MG63 (cell line): ENCODE data around the gene JPT2. TPM values are rescaled to one million over a fixed set of nuclear protein-coding genes. Genes with fewer than 3 reads are reported as not detected.

ENCODE experiments used
- DNase-seq: peaks from one replicate; pipeline ENCODE4 v3.0.0-alpha.2; 2020
- H3K27me3 ChIP-seq: fragments of 250-450 bp; sonication (Bioruptor Pico); 2 replicates; pipeline ENCODE4 v1.5.1; 2020; ENCODE audit warnings: mild to moderate bottlenecking, moderate library complexity
- H3K36me3 ChIP-seq: fragments of 250-450 bp; sonication (Bioruptor Pico); 2 replicates; pipeline ENCODE4 v1.5.1; 2020; ENCODE audit warnings: mild to moderate bottlenecking, moderate library complexity
- H3K4me3 ChIP-seq: fragments of 250-450 bp; sonication (Bioruptor Pico); 2 replicates; pipeline ENCODE4 v1.5.1; 2020; ENCODE audit warnings: mild to moderate bottlenecking, moderate library complexity
- H3K9me3 ChIP-seq: fragments of 250-450 bp; sonication (Bioruptor Pico); 2 replicates; pipeline ENCODE4 v1.5.1; 2020; ENCODE audit warnings: mild to moderate bottlenecking, moderate library complexity
- total RNA-seq: library from RNA; depleted of rRNA; stranded (reverse); fragments of >200 nt; shearing (Covaris generic); gene quantifications from 2 replicates; pipeline ENCODE4 v1.2.3, GENCODE V29; 2014; ENCODE audit warnings: low replicate concordance

JPT2 gene
- total RNA-seq, 1 experiment from 2014 or later, result 129 TPM

DNA sequence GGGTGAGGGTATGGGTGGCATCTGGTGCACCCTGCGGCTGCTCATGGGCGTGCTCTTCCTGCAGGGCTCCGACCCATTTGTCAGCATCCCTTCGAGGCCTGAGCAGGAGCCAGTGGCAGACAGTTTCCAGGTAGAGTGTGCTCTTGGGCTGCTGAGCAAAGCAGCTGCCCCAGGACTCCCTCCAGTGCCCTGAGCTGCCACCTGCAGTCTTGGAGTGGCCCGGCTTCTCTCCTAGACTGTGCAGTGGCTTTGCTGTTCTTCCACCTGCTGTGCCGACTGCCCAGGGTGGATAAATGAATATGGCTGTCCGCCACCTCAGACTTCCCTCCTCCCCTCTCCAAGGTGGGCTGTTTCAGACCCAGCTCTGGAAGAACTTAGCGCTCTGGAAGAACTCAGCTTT lies 10.8 kb upstream of the JPT2 start:
- Histone ChIP-seq H3K4me3 (no peak overlapping the region), H3K36me3 (peaks cover 70% of the 10 kb centered on the region), H3K27me3 (no peaks in the 10 kb centered on the region), H3K9me3 (no peaks in the 10 kb centered on the region)
- DNase-seq, result no peak

DNA sequence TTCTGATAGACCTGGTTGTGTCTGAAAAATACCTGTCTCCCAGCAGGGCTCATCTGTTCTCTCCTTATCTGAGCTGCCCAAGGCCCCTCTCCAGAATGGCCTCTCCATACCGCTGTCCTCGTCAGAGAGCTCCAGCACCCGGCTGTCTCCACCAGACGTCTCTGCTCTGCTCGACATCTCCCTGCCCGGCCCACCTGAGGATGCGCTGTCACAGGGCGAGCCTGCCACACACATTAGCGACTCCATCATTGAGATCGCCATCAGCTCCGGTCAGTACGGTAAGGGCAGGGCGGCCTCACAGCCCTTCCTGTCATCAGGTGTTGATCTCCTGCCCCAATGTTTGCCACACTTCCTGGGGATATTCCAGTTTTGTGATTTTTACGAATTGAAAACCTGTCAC lies 10.2 kb upstream of the JPT2 start:
- Histone ChIP-seq H3K36me3 (peaks cover 66% of the 10 kb centered on the region), H3K9me3 (no peaks in the 10 kb centered on the region), H3K4me3 (no peak overlapping the region), H3K27me3 (no peaks in the 10 kb centered on the region)
- DNase-seq, result no peak

DNA sequence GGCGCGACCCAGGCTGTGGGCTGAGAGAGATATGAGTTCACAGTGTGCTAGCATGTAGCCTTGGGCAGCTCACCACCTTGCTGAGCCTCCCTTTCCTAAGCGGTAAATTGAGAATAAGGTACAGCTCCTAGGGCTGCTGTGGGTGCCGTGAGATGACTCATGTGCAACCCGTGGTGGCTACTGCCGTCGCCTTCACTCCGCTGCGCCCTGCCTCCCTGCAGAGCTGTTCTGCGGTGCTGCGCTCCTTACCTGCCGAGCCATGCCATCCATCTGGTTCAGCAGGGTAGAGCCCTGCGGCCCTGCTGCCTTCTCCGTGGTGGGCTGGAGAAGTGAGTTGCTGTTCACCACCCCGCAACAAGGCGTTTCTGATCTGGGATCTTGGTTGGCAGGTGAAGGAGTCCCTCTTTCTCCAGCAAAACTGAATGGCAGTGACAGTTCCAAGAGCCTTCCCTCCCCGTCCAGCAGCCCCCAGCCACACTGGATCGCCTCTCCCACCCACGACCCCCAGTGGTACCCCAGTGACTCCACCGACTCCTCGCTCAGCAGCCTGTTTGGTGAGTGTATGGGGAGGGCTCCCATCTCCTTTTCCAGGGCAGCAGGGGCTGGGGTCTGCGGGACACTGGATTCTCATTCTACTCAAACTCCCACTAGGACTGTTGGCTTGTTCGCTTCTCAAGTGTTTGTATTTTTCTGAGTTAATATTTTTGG lies 9.3 kb upstream of the JPT2 start:
- no peaks in the 10 kb centered on the region for H3K9me3 ChIP-seq
- H3K4me3 ChIP-seq, result no peak overlapping the region
- H3K27me3 ChIP-seq, result no peaks in the 10 kb centered on the region
- peaks cover 63% of the 10 kb centered on the region for H3K36me3 ChIP-seq
- DNase-seq, result no peak

DNA sequence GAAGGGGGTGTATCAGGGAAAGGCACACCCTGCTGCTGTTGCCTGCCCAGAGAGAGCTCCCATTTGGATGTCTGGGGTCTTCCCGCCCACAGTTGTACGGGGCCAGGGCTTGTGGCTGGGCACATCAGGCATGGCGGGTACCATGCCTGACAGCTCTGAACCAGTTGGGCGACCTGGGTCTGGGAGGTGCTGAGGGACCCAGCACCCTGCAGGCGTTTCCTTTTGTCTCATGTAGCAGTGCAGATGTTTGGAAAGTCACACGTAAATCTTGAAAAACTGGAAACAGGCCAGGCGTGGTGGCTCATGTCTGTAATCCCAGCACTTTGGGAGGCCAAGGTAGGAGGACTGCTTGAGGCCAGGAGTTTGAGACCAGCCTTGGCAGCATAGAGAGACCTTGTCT lies 8.4 kb upstream of the JPT2 start:
- no peak for DNase-seq
- peaks cover 66% of the 10 kb centered on the region for H3K36me3 ChIP-seq
- no peaks in the 10 kb centered on the region for H3K27me3 ChIP-seq
- no peaks in the 10 kb centered on the region for H3K9me3 ChIP-seq
- H3K4me3 ChIP-seq, result no peak overlapping the region

DNA sequence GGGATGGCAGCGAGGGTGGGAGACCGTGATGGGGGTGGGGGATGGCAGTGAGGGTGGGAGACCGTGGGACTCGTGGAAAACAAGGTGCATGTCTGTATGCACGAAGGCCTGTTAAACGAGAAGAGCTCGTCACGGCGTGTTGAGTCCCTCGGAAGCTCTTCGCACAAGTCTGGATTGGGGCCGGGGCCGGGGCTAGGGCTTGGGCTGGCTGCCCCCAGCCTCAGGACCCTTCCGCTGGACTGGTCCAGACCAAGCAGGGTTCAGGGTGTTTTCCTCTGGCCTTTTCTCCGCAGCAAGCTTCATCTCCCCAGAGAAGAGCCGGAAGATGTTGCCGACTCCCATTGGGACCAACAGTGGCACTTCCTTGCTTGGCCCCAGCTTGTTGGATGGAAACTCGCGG lies 7.7 kb upstream of the JPT2 start:
- peaks cover 66% of the 10 kb centered on the region for H3K36me3 ChIP-seq
- H3K4me3 ChIP-seq, result no peak overlapping the region
- no peaks in the 10 kb centered on the region for H3K27me3 ChIP-seq
- DNase-seq, result no peak
- H3K9me3 ChIP-seq, result no peaks in the 10 kb centered on the region

DNA sequence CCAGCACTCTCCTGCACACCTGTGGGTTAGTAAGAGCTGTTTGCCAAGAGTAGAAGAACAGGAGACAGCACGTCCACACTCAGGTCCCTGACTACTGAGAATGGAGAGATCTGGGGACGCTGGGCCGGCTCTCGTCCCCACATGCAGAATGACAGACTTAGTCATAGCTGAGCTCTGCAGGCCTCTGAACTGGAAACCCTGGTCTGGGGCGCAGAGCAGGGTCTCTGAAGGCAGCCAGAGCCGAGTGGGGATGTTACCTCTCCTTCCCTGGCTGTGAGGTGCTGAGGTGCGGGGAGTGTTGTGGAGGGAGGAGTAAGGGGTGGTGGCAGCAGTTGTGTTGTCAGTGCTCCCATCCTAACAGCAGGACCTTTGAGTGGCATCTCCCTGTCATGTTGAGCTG lies 7.2 kb upstream of the JPT2 start:
- Histone ChIP-seq H3K4me3 (no peak overlapping the region), H3K9me3 (no peaks in the 10 kb centered on the region), H3K27me3 (no peaks in the 10 kb centered on the region), H3K36me3 (peaks cover 68% of the 10 kb centered on the region)
- no peak for DNase-seq

DNA sequence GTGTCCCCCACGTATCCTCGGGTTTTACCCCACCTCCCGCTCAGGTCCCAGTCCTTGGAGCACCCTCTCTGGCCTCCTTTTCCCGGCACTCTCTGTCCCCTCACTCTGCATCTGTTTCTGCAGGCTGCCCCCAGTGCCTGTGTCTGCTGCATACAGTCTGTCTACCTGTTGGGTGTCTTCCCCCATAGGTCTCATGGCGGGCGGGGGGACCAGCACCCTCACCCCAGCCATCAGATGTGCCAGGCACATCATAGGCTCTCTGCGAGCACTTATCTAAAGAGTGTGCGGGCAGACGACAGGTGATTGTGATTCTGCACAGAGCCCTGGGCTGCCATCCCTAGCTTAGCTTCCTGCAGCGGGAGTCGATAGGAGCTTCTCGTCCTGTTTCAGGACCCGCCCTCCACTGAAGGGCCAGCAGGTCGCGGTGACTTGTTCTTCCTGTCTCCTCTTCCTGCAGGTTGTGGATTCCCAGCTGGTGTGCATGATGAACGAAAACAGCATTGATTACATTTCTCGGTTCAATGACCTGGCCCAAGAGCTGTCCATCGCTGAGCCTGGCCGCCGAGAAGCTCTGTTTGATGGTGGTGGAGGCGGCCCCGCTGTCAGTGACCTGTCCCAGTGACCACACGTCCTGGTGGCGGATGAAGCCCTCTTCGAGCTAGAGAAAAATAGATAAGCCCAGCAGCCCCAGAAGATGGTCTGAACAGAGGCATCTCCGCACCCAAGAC lies 4.5 kb upstream of the JPT2 start:
- Histone ChIP-seq H3K4me3 (no peak overlapping the region), H3K27me3 (no peaks in the 10 kb centered on the region), H3K9me3 (no peaks in the 10 kb centered on the region), H3K36me3 (peaks cover 54% of the 10 kb centered on the region)
- DNase-seq, result no peak

DNA sequence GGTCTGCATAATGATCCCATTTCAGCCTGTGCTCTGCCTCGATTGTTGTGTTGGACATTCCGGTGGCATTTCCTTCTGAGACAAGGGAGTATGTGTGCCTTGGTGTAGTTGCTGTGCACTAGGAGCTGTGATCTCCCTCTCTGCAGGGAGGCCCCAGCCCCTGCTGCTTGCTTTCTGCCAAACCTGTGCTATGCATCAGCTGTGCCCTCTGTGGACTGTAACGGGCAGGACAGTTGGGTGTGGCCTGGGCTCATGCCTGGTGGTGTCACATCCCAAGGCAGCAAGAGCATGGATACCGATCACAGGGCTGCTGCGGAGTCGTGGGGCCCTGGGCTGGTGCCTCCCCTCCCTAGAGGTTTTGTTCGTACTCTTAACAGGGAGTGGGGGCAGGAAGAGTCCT lies 3.8 kb upstream of the JPT2 start:
- DNase-seq, result no peak

DNA sequence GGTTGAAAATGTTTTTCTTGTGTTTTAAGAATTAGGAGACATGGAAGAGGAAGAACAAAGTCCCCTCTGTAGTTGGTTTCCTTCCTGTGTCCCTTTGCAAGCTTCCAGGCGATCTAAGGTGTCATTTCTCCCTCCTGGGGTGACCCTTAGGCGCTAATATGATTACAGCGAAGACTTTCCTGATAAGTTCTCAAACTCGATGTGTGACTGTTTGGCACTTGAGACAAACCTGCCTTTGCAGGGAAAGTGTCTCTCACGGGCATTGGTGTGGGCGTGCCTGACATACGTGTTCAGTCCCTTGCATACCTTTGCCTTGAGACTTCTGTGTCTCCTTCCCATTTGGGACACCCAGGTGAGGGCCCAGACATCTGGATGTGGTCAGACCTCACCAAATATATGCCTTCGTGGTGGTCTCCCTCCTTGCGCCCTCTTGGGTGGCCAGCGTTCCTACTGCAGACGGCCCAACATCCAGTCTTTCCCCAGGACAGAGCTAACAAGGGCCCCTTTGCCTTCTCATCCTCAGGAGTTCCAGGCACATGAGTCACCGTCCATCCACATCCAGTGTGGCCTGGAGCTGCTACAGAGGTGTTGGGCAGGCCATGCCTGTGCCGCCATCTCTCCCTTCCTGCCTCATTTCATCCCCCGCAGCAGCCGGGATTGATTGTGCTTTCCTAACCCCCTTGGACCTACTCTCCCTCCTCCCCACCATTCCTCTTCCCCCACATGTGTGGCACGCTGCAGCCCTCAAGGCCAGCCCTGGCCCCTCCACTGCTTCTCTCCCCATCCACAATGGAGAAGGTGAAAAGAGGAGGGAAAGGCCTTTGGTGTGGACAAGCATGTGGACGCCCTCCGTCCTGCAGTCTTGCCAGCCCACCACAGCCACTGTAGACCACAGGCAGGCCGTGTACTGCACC lies 3.1 kb upstream of the JPT2 start:
- DNase-seq, result peak; percentile 23
- Histone ChIP-seq H3K4me3 (no peak overlapping the region), H3K36me3 (peaks cover 54% of the 10 kb centered on the region), H3K27me3 (no peaks in the 10 kb centered on the region), H3K9me3 (no peaks in the 10 kb centered on the region)

More for the DNA sequence above, 3.8 kb upstream of the JPT2 start:
- Histone ChIP-seq H3K4me3 (no peak overlapping the region), H3K27me3 (no peaks in the 10 kb centered on the region), H3K9me3 (no peaks in the 10 kb centered on the region), H3K36me3 (peaks cover 53% of the 10 kb centered on the region)

DNA sequence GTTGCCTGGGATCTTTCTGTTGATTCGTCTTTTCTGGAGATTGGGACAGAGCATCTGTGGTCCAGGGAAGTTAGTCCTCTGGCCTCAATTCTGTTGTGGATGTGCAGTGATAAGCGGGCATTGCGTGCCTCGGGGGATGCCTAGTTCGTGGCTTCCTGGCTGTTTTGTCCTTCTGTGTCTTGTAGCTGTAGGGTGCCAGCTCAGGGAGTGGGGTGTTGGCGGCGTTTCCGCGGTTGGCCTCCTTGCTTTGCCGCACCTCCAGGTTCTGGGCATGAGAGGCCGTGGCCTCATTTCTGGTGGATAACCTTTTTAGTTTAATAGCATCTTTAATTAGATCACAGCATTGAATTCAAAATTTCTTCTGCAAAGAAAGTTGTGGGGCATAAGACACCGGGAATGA lies 1.4 kb upstream of the JPT2 start:
- H3K9me3 ChIP-seq, result no peaks in the 10 kb centered on the region
- no peaks in the 10 kb centered on the region for H3K27me3 ChIP-seq
- H3K36me3 ChIP-seq, result peaks cover 61% of the 10 kb centered on the region
- no peak overlapping the region for H3K4me3 ChIP-seq
- DNase-seq, result no peak

DNA sequence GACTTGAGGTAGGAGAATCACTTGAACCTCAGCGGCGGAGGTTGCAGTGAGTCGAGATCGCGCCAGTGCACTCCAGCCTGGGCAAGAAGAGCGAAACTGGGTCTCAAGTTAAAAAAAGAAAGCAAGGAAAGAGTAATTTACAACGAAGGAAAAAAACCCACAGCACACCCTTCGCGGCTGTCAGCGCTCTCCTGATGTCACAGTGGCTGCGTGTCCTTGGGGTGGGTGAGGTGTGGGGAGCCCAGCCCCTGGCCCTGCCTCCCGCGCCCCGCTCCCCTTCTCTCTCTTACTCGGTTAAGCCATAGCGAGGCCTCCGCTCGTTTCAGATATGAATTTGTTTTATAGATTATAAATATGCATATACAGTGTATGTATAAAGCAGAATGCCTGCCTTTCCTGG lies 740 bp upstream of the JPT2 start:
- Histone ChIP-seq H3K9me3 (no peaks in the 10 kb centered on the region), H3K4me3 (peak overlapping the region; percentile 93), H3K27me3 (no peaks in the 10 kb centered on the region), H3K36me3 (peaks cover 66% of the 10 kb centered on the region)
- DNase-seq, result no peak

DNA sequence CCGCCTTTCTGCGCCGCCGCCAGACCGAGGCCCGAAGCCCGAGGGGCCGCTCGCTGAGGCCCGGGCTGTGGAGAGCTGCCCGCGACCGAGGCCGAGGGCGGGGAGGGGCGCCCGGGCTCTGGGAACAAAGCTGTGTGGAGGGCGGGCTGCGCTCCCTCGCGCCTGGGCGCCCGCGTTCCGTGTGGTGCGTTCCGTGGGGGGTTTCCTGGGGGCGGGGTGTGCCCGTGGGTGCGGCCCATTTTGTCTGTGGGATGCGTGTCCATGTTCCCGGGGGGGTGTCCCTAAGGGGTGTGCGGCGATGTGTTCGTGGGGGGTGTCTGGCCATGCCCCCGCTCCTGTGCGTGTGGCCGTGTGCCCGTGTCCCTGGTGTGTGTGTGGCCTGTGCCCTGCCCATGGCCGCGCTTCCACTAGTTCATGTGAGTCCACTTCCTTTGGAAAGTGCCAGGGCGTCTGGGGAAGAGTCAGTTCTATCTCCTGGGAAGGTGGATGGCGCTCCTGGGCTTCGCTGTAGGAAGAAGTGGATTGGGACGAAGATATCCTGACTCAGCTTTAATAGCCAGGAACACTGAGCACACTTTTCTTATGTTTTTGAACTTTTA lies 520 bp downstream of the JPT2 start:
- H3K4me3 ChIP-seq, result peak overlapping the region; percentile 93
- DNase-seq, result peak; percentile 57
- no peaks in the 10 kb centered on the region for H3K27me3 ChIP-seq
- H3K36me3 ChIP-seq, result peaks cover 70% of the 10 kb centered on the region
- no peaks in the 10 kb centered on the region for H3K9me3 ChIP-seq

DNA sequence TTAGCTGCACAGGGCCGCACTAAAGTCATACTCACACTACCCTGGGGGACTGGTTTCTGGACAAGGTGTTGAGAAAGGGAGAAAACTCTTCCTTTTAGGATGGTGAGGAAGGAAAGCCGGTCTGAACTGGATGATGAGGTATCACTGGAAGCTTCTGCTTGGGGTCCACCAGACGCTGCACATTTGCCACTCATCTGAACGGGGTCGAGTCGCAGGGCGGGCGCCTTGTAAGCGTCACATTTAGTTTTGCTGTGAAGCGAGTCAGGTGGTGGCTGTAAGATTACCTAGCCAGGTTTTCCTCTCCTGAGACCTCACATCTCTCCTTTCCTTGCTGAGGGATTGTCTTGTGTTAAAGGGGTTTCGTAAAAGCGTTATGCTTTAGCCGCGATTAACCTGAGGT lies 2.3 kb downstream of the JPT2 start:
- Histone ChIP-seq H3K4me3 (no peak overlapping the region), H3K27me3 (no peaks in the 10 kb centered on the region), H3K36me3 (peaks cover 68% of the 10 kb centered on the region), H3K9me3 (no peaks in the 10 kb centered on the region)
- no peak for DNase-seq

DNA sequence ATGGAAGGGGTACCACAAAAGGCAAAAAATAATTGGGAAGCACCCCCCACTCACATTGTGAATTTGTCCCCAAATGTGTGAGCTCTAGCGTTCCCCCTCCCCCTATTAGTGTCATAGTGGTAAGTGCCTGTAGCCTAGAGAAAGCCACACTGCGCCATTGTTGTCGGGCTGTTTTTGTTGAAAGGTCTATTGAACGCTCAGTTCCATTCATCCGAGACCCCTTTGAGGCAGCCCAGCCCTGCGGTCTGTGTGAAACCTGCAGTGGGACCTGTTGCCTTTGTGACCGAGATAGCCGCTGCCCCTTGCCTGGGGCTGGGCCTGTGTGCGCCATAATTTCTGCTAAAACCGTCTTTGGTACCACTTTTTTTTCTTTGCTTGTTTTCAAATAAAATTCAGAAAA lies 3.0 kb downstream of the JPT2 start:
- Histone ChIP-seq H3K9me3 (no peaks in the 10 kb centered on the region), H3K27me3 (no peaks in the 10 kb centered on the region), H3K36me3 (peaks cover 68% of the 10 kb centered on the region), H3K4me3 (no peak overlapping the region)
- no peak for DNase-seq

DNA sequence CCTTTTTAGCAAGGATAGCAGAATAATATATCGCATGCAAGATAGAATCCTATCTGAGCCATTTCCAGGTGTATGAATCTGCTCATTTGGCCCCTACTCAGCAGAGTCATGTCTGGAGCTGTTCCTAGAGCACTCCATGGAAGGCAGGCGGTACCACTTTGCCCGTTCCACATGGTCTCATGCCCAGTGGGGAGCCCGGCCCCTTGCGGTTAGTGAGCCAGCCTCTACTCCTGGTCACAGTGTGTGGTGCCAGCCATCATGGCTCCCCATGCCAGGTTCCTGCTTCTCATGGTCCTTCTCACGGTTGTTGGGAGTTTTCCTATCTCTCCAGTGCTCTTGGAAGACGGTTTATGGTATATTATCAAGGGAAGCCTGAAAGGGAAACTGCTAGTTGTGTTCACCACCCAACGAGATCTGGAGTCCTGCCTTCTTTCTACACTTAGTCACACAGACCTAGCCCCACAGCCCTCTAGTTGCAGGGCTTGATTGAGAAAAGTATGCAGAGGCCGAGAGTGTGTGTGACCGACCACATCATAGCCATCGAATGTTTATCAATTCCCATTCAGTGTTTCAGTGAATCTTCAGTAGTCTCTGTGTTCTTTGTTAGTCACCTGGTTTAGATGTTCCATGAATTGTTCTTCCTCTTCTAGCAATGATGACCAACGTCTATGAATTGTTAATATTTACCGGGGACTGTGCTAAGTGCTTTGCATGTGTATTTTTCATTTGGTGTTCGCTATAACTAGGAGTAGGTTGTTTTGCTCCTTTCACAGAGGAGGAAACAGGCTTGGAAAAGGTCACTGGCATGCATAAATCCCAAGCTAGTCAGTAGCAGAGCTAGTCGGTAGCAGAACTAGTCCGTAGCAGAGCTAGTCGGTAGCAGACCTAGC lies 9.6 kb downstream of the JPT2 start:
- Histone ChIP-seq H3K4me3 (no peak overlapping the region), H3K27me3 (no peaks in the 10 kb centered on the region), H3K9me3 (no peaks in the 10 kb centered on the region), H3K36me3 (peaks cover 83% of the 10 kb centered on the region)
- peak; percentile 57 for DNase-seq
